Measurements from ENCODE around the gene ABCA13.

The ABCA13 gene

DNA sequence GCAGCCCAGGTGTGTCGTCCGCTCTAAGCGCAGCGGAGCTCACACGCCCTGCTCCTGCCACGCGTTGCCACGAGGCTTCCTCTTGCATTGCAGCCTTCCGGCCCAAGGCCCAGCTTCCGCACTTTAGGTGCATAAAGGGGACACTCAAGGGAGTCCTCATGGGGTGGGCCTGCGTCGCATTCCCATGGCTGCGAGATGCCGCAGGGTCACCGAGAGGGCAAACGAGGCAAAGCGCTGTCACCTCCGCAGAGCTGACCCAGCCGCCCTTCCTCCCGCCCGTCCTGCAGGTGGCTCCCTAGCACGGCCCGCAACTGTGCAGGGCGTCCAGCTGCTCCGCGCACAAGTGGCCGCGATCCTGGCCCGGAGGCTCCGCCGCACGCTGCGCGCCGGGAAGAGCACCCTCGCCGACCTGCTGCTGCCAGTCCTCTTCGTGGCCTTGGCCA lies 283.5 kb downstream of the ABCA13 start:
- DNase-seq, result no peak

DNA sequence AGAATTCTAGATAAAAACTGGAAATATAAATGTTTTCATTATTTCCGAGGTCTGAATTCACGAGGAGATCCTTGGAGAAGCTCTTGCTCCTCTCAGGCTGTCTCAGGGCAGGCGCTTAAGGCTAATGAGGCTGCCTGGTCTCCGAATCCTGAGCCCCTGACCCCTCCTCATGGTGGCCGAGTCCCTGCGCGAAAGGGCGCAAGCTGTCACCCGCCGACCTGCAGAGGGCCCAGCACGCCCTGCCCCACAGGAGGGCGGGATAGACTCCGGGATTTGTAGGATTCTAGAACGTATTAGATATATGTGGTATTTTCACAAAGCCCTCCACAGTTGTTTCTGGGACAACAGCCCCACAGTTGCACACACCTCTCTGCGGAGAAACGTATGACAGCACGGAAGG lies 284.1 kb downstream of the ABCA13 start:
- no peak for DNase-seq

DNA sequence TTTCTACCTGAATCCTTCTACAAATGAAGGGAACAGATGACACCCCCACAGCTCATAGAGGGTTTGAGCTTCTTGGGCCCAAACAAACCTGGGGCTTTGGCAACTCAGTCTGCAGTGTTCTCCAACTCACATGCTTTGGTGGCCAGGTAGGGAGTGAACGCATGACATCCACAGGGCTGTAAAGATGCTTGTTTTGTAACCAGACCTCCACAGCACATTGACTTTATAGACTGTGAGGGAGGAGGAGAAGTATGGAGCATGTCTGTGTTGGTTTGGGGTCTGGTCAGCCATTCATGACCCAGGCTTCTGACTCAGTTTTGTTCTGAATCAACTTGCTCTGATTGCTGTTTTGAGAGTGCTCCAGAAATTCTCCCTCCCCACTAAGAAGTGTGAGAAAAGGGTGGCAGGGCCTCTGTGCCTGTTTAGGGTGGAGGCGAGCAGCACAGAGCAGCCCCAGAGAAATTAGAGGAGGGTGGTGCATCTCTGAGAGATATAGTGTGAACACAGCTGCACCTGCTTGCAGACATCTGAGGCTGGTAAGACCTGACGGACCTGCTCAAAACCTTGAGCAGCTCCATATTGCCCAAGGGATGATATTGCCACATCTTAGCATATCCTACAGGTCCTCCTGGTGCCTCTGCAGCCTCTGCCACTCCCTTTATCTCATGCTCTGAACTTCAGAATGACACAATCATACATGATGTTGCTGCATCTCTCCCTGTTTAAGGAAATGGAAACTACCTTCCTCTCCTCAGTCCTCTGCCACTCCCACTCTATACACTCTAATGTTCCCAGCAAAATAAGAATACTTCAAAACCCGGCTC lies 287.7 kb downstream of the ABCA13 start:
- no peak for DNase-seq

DNA sequence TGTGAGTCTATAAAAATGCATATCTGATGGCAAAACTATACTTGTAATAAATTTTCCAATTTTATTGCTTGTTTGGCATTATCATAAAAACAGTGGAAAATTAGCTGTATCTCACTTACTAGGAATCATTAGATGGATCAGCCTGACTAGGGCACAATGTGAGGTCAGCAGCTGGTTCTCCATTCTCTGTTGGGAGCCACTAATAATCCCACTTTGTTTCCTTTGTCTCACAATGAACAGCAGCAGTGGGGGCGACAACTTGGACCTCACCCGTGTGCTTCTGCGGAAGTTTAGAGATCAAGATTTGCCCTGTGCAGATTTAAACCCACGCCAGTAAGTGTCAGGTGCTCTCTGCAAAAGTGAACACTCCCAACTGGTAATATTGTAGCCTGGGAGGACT lies 295.5 kb downstream of the ABCA13 start:
- no peak for DNase-seq

DNA sequence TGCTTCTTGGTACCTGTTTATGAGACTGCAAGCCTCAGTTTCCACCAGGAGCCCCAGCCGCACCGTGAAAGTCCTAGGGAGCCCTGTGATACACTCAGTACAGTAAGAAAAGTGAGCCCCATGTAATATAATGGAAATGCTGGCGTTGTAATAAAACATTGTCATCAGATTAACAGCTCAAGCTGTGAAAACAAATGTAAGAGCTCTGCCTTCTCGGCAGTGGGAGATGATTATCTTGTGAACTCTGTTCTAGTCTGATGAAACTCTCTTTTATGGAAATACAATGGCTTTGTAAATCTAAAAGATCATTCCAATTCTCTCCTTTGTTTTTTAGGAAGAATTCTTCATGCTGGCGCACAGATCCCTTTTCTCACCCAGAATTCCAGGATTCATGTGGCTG lies 299.9 kb downstream of the ABCA13 start:
- no peak for DNase-seq

DNA sequence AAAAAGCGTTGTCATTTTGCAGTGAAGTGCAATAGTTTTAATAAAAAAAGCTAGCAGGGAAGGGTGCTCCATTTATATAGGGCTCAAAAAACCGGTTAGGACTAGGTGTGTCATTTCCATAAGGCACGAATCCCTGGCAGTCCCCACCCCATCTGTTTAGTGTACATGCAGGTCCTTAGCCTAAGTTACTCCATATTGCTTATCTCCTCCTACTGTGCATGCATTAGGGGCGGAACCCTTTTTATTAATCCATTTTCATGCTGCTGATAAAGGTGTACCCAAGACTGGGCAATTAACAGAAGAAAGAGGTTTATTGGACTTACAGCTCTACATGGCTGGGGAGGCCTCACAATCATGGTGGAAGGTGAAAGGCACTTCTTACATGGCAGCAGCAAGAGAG lies 301.4 kb downstream of the ABCA13 start:
- DNase-seq, result no peak

DNA sequence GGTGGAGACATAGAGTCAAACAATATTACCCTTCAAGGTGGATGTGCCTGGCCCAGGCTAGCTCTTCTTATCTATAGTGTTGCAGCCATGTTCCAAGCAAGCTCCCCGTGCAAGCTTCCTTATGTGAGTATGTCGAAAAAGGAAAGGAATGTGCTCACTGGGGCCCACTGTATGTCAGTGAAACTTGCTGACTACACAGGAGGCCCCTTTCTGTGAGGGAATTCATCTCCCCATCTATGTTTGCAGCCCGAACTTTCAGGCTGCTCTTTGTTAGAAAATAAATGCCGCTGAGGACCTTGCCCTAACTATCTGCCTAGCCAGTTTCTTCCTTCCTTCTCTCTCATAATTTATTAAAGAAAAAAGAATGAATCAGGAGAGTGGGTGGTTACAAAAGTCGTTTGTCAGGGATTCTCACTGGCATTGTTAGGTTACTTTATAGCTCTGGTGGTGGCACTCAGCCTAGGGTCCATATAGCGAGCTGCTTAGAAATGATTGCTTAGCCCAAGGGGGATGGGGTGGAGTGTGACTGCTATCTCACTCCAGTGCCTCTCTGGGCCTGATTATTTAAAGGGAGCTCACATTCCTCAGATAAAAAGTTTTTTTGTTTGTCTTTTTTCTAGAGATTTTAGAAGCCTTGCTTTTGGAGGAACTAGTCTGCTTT lies 302.1 kb downstream of the ABCA13 start:
- DNase-seq, result no peak

DNA sequence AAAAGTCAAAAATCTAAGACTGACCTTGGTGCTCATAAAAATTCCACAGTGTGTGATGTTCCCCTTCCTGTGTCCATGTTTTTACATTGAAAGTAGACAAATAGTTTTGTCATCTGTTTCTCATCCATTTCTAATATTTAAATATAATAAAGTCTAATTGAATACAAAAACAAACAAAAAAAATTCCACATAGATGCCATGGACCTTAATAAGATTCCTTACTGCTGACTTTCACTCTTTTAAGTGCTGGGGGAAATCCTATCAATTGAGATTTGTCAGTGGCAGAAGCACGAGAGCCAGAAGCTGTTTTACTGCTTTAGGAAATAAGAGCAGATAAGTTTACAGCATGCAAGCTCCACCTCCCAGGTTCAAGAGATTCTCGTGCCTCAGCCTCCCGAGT lies 310.0 kb downstream of the ABCA13 start:
- DNase-seq, result no peak

DNA sequence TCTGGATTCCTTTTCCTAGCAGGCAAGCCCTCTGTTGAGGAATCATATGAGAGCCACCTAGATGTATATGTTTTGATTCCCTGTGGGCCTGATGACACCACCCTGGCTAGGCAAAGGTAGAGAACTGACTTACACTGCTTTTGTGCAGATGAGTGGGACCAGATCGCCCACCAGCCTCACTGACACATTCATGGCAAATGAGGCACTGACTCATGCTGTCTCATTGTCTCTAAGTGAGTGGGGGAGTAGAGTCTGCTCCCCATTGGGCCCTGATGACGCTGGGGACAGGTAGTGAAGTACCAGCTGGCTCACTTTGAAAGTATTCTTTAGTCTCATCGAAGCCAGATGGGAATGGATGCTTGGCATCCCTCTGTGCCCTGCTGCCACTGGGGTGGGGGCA lies 326.3 kb downstream of the ABCA13 start:
- DNase-seq, result no peak

DNA sequence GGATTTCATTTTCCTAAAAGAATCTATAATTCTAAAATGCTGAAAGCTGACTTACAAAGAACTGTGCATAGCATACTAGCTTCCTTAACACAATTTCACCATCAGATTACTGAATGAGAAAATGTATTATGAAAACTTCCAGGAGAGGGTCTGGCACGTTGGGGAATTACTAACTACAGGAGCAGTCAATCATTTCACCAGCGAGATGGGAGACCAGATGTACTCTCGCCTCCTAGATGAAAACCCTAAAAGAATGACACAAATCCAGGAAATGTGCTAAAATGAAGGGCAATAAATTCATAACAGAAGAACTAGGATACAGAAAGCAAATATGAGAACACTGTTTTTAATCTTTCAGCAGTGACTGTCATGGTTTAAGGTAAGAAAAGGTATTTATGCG lies 330.8 kb downstream of the ABCA13 start:
- DNase-seq, result no peak

DNA sequence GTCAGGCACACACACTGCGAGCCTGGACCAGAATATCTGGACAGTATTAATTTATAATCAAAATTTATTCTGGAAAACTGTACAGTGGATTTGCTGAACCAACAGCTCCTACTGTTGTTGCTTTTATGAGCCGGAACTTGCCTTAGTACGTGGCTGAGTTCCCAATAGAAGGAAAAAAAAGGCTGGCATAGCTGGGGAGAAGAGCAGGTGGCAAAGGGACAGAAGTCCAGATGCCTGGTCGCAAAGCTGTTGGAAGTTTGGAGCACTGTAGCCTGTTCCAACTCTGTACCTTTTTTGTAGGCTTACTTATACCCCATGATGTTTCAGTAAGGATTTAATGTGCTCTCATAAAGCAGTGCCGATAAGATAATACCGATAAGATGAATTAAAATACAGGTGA lies 333.8 kb downstream of the ABCA13 start:
- DNase-seq, result no peak

DNA sequence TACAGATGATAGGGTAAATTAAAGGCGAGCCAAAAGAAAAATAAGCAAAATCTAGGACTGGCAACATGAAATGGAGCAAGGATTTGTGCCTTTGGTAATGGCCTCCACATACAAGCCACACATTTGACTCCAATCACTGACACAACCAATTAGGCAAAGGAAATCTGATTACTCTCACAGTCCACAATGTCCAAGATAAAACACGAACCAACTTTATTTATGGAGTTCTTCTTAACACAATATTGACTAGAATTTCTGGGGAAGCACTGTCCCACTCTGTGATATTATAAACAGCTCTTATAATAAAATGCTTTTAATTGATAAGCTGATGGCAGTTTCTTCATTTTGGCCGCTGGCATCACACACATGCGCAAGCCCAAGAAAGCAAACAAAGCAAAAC lies 334.2 kb downstream of the ABCA13 start:
- DNase-seq, result no peak

DNA sequence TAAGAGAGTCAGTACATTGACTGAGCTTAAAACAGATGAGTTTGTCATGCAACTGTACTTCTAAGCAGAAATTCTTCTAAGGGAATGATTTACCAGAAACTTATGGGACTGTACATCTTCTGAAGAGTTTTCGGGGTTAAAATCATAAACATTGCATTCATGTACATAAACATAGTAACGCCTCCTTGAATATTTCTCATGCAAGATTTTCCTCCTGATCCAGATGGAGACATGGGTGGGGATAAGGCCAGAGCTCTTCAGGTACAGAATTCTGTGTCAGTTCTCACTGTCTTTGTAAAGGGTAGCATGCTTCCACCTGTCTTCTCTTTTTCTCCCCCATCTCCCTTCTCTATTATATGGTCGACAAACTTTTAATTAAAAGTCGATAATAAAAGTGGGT lies 335.3 kb downstream of the ABCA13 start:
- DNase-seq, result no peak

DNA sequence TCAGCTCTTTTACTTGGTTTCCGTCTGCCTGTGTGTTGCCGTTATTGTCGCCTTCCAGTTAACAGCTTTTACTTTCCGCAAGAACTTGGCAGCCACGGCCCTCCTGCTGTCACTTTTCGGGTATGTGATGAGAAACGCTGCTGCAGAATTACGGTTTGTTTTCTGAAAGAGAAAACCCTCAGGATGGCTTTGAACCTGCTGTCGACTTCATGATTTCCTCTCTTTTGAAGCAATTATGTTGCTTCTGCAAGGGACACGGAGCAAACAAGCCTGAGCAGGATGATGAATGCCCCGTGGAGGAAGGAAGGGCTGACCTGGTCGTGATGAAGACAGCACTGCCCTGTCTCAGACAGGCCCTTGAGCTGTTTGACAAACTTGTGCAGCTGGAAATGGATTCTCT lies 339.8 kb downstream of the ABCA13 start:
- no peak for DNase-seq

DNA sequence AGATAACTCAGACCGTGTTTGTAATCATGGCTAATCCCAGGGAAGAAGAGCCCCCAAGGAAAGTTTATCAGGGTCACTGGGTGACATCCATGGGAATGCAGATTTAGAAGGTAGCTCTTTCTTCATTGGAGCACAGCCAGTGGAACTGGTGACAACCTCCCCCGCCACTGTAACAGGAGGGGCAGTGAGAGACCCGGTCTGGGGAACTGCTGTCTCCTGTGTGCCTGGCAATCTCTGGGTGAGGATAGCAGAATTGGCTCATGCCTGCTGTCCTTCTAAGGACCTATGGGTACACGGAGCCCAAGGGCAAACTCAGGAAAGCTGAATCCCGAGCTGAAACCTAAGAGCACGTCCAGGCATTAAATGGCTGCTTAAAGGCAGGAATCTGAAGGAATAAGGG lies 341.6 kb downstream of the ABCA13 start:
- no peak for DNase-seq

DNA sequence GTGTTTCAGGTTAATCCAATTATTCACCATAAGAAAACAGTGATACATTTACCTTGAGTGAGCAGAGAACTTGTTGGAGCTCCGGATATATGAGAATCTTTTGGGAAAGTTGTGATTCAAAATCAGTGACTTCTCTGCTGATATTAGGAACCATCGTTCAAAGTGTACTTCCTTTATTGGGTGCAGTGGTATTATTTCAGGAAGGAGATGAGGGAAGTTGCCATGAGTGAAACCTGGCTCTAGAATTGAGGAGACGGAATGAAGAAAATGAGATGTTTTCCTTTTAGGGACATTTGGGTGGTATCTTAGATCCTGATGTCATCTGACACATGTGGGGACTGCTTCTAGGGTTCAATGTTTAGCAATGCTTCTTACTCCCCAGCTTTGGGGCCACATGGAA lies 343.9 kb downstream of the ABCA13 start:
- DNase-seq, result no peak

DNA sequence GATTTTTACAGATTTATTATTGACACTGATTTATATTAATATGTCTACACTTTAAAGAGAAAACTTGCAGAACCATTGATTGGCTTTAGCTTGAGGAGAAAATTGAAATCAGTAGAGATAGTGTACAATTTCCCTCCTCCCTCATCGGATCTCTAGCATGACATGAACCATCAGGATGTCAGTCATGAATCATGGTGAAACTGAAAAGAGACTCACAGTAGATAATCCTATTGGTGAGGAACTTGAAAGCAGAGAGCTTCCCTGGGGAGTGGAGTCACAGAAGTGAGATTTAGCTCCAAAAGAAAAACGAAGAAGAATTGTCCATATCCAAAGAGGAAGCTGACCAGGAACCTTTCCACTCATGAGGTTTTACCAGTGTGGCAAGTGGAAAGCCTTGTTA lies 346.8 kb downstream of the ABCA13 start:
- no peak for DNase-seq

DNA sequence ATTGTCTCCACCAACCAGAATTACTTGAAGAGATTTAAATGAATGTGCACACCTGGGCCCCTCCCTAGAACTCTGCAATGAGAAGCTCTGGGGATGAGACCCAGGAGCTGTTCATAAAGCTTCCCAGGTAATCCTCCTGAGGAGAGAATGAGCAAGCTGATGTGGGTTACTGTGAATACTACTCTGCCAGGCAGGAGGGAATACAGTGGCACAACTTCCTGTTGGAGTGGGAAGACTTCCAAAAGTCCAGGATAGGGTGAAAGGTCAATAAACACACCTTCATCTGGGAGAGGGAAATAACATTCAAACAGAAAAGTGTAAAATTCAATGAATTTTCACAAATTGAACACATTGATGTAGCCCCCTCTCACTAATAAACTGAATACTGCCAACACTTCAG lies 351.4 kb downstream of the ABCA13 start:
- no peak for DNase-seq

DNA sequence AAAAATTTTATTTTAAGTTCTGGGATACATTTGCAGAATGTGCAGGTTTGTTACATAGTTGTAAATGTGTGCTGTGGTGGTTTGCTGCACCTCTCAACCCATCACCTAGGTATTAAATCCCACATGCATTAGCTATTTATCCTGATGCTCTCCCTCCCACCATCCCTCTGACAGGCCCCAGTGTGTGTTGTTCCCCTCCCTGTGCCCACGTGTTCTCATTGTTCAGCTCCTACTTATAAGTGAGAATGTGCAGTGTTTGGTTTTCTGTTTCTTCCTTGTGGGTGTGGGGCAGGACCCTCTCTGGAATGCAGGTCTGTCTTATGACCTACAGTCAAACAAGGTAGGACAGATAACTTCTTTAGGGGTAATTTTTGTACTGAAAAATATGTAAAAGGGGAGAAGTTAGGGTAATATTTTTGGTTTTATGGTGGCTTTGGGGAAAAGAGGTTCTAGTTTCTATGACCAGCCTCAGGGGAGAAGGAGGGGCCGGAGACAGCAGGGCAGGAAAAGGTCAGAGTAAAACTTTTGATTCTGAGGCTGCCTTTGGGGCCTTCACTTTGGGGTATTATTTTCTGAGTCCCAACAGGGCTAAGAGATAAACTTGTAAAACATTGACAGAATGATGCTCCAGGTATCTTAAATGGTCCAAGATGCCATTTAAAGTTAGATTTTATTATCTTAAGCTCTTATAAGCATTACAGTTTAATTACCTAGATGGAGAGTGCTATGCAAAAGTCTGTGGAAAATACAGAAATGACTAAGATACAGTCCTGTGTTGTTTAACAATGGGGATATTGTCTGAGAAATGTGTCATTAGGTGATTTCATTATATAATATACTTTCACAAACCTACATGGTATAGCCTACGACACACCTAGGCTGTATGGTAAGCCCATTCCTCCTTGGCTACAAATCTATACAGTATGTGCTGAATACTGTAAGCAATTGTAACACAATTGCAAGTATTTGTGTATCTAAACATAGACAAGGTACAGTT lies 354.8 kb downstream of the ABCA13 start:
- no peak for DNase-seq

DNA sequence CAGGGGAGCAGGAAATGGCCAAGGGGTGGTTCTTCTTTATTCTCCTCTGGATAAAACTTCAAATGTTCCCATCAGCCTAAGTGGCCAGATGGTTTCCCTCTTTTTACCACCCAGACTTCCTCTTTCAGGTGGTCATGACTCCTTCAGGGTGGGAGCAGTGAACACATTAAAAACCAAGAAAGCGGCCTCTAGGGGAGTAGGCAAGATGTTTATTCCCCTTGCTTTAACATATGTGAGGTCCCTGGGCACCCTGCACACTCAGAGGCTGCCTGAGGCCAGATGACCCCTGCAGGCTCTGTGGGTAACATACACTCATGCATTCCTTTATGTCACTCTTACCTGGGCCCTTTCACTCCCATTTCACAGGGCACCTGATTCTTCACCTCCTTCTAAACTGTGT lies 357.4 kb downstream of the ABCA13 start:
- no peak for DNase-seq

DNA sequence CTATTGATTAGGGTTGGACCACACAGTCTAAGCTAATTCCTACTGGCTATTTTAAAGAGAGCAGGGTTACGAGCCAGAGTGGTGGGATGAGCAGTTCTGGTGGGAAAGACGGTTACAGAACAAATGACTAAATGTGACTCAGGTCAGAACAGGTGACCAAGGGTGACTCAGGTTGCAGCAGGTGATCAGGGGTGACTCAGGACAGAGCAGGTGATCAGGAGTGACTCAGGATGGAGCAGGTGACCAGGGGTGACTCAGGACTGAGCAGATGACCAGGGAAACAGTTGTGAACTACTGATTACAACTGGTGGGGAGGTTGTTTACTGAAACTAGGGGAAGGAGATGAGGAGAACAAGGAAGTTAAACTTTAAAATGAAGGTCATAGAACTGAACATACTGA lies 366.3 kb downstream of the ABCA13 start:
- no peak for DNase-seq

DNA sequence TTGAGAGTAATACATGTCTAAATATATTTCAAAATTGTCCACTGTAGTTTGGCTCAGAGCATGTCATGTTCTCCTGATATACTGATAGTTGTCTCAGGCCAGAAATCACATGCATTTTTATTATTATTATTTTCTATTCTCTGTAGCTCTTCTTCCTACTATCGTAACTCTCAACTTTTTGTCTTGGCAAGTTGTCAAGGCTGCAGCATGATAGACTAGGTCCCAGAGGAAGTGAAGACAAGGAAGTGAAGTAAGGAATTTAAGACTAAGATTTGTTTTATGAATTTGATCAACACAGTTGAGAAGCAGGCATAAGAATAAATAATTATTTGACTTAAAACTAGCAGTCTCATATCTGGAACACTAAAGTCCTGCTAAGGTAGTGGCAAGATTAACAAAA lies 369.5 kb downstream of the ABCA13 start:
- DNase-seq, result no peak

DNA sequence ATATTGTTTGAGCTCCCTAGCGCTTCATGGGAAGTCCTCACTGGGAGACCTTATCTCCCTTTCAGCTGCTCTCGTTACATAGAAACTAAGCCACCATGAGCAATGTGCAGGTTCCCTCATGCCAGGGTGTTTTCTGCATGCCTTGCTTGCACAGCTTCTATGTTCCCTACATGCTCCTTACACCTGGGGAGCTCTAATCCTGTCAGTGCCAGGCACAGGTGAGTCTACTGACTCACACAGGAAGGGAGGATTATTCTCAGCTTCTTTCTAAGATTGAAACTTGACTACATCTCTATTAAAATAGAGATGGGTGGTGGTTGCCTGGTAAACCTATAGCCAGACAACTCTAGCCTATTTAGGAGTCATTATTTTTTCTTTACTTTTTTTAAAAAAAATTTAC lies 377.4 kb downstream of the ABCA13 start:
- no peak for DNase-seq

DNA sequence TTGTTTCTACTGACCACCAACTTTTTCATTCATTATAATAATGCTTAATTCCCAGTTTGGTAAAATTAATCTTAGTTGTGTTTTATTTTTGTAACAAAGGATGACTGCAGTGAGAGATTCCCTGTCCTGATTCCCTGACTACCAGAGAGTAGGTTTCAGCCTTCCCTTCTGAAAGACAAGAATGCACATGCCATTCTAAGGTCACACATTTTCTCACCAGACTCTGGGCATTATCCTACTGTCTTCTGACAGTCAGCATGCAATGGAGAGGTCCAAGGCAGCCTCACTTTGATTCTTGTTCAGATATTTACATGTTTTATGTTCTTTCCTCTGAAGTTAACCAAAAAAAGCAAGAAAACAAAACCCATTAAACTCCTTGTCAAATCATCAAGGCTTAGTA lies 380.4 kb downstream of the ABCA13 start:
- no peak for DNase-seq

Data from activated naive CD4-positive, alpha-beta T cell treated with anti-CD3 and anti-CD28 coated beads, Interleukin-2, amount 50 U/mL, for 16 hours (primary cell).